HuH-7.5 (cell line): Measurements from ENCODE around the gene ZMIZ1.
"Not testable (repeated sequence)": the region's sequence is repeated elsewhere in the genome, so short reads cannot be mapped to it uniquely, and the experiment has no call there.

Experiments
- DNase-seq: peaks from one replicate; pipeline ENCODE4 v3.0.0; 2011; ENCODE audit warnings: low spot score

The ZMIZ1 gene

GRCh38 chr10:79266084-79266483 lies 197.3 kb downstream of the ZMIZ1 start:
- DNase-seq = no peak

GRCh38 chr10:79266543-79267312 lies 198.0 kb downstream of the ZMIZ1 start:
- no peak for DNase-seq

DNA sequence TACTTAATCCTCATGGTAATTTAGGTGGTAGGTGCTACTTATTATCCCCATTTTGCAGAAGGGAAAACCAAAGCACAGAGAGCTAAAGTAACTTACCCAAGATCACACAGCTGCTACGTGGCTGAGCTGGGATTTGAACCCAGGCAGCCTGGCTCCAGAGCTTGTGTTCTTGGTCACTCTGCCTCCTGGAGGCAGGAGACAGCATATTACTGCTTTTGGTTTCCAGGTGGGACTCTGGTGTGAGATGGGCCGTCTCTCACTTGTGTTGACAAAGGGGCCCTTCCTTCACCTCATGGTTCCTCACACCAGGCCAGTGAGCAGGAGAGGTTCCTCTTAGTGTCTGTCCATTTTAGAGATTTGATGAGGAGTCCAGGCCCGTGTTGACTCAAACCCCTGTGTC lies 198.7 kb downstream of the ZMIZ1 start:
- no peak for DNase-seq

DNA sequence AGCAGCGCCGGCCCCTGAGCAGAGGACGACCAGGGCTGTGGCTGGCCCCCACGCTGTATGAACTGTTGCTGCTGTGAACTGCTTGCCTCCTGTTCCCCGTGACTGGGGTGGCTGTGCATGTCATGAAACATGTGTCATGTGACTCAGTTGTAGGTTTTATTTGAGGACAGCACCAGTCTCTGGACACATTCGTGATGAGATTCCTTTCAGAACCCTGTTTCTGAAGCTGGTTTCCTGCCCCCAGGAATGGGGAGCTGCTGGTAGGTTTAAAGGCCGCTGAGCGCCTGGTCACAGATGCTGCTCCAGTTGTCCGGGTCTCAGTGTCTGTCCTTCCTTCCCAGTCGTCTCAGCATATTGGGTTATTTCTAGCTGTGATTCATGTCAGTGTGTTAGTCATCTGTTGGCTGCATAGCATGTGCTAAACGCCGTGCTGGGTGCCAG lies 199.4 kb downstream of the ZMIZ1 start:
- DNase-seq = no peak

- DNase-seq = no peak
Observed at GRCh38 chr10:79268742-79269141, 200.0 kb downstream of the ZMIZ1 start.

DNA sequence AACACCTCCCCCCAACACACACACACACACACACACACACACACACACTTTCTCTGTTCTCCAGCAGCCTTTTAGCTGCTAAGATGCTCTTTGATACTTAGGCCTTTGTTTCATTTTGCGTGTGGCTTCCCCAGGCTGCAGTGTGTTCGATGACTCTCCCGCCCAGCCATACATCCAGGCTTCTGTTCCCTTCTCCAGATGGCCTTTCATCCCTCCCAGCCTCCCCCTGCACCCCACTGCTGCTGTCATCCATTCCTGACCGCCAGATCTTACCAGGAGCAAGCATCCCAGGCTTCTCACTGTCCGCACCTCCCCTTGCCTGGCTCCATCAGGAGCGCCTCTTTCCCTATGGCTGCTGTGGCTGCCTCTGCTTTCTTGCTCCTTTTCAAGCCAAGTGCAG lies 200.7 kb downstream of the ZMIZ1 start:
- no peak for DNase-seq

- no peak for DNase-seq
Observed at GRCh38 chr10:79269969-79270368, 201.2 kb downstream of the ZMIZ1 start.

- DNase-seq = no peak
Observed at GRCh38 chr10:79270466-79271246, 201.9 kb downstream of the ZMIZ1 start.

GRCh38 chr10:79272353-79272752 lies 203.6 kb downstream of the ZMIZ1 start:
- no peak for DNase-seq

DNA sequence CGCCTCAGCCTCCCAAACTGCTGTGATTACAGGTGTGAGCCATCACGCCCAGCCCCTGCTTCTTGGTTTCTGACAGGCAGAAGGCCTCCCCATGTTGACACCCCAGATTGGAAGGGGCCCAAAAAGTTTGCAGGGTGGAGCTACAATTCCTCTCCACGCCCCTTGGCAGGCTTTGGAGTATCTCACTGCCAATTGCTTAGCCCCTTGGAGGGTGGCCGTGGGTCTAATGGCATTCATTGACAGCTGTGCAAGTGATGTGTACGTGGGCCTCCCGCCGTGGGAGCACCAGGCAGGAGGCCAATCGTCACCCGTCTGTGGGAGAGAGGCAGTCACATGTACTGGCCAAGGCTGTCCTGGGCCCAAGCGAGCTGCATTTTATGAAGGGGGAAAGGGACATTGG lies 204.8 kb downstream of the ZMIZ1 start:
- DNase-seq = no peak

DNA sequence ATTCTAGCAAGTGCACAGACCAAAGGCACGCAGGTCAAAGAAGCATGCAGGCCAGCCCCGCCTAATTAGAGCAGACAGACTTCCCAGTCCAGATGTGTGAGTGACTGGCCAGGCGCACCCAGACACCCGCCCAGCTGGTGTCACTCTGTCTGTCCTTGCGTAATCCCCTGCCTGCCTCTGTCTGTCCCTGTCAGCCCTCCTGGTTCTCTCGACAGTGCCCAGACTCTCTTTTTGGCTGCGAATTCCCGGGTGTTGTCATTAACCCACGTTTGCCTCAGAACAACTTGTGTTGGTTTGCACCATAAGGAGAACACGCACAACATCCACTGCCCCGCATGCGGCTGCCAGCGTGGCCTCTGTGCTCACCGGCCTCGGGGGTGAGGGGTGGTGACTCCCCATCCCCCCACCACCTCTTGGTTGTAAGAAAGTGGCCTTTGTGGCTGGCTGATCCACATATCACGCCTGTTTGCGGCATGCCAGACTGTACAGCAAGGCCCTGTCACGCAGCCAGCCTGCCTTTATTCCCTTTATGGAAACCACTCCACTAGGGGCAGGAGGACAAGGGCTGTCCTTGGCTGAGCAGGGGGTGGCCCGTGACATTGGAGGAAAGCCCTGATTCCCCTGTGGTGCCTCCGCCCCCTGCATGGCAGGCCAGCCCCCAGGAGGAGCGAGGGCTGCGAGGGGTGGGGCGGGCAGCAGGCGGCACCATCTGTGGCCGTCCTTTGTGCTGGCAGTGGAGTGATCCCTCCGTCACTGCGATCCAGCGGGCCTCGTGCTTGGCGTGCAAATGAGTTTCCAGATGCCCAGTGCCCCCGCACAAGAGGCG lies 205.7 kb downstream of the ZMIZ1 start:
- DNase-seq = peak; percentile 39

- DNase-seq = no peak
Observed at GRCh38 chr10:79275105-79275430, 206.3 kb downstream of the ZMIZ1 start.

GRCh38 chr10:79275431-79275851 lies 206.7 kb downstream of the ZMIZ1 start:
- no peak for DNase-seq

DNA sequence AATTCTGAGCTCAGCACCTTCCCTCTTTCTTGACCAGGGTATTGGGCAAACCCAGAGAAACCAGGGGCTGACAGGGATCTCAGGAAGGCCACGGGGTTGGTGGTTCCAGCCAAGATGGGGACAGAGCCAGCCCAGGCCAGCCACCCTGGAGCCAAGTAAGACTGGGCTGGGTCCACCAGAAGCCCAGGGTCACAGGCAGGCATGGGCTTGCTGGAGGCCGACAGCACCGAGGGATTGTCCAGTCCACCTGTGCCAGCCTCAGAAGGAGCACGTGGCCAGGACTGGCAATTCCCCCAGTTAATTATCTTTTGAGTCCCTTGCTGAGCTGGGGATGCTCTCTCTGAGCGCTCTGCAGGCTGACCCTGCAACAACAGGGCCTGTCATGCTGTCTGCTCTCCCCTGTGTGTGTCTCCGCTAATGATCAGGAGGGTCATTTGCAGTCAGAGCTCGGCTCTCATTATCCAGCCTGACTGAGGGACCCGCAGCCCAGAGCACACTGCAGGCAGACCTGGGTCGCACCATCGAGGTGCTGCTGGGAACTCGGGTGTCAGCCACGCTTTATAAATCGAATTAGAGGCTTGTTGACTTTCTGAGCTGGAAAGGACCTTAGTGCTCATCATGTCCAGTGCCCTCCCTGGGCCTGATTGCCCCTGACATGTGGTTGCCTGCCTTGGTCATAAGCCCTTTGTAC lies 209.0 kb downstream of the ZMIZ1 start:
- no peak for DNase-seq

- DNase-seq = not testable (repeated sequence)
Observed at GRCh38 chr10:79279047-79279446, 210.3 kb downstream of the ZMIZ1 start.

DNA sequence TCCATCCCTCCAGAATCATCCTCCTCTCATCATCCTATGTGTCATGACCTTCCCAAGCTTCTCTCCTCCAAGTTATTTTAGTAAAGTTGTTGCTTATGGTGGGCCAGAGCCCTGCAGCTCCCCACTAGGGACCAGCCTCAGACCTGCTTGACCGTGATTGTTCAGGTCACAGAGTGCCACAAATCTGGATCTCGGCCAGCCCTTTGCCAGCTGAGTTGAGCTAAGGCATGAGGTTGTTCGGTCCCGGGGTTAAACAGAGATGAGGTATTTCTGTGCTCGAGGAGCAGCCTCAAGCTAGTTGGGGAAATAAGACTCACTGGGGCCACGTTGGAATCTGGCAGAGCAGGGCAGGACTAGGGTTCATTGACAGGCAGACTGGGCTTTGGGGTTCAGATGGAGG lies 212.2 kb downstream of the ZMIZ1 start:
- DNase-seq = no peak

DNA sequence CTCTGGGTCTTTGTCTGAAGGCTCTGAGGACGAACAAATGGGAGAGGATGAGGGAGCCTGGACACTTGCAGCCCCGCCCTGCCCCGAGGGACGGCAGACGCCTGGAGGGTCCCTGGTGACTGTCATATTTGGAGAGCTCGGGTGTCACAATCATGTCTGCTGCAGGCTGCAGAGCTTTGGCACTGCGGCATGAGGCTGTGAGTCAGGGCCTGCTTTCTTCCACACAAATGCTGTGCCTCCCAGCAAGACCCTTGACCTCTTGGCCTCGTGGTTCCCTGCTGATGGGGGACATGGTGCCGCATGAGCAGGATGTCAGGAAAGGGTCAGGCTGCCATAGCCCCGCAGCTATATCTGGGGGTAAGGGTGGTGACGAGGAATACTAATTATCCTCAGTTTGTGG lies 213.6 kb downstream of the ZMIZ1 start:
- DNase-seq = no peak

DNA sequence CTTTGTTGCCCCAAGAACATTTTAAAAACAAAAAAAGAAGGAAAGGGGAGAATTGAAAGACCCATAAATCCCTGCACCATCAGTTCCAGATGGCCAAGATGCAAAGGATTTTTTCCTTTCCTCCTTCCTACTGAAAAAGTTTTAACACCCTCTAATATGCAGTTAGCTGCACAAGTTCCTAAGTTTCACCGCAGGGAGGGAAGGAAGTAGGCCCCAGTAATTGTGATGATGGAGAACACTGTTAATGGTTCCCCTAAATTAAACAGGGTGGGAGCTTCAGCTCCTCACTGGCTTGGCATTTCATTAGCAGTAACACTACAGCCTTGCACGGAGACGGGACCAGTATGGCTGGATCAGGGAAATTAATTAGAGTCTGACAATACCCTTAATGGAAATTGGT lies 214.8 kb downstream of the ZMIZ1 start:
- DNase-seq = no peak

DNA sequence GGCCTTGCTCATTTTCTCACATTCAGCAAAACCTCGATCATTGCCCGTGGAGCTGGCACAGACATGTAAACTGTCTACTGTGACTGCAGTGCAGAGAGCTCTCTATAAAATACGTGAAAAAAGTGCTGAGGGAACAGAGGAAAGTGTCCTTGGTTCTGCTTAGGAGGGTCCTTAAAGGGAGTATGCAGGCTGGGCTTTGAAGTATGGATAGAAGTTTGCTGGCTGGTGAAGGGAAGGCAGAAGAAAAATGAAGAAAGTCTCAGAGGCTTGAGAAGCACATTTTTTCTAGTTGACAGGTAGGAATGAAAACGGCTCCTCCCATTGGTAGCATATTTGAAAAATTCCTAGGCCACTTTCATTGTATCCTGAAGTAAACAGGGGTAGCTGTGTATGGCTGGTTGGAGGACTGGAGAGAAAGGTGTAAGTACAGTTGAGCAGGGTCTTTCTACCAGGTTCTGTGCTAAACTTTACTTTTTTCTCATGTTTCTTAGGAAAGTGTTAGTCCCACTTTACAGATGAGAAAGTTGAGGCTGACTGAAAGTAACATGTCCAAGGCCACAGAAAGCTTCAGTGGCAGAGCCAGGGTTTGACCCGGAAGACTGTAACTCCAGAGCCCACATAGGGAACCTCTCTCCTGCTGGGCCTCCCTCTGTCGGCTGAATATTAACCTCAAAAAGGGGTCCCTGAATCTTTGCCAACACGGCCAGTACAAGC lies 215.5 kb downstream of the ZMIZ1 start:
- DNase-seq = no peak

DNA sequence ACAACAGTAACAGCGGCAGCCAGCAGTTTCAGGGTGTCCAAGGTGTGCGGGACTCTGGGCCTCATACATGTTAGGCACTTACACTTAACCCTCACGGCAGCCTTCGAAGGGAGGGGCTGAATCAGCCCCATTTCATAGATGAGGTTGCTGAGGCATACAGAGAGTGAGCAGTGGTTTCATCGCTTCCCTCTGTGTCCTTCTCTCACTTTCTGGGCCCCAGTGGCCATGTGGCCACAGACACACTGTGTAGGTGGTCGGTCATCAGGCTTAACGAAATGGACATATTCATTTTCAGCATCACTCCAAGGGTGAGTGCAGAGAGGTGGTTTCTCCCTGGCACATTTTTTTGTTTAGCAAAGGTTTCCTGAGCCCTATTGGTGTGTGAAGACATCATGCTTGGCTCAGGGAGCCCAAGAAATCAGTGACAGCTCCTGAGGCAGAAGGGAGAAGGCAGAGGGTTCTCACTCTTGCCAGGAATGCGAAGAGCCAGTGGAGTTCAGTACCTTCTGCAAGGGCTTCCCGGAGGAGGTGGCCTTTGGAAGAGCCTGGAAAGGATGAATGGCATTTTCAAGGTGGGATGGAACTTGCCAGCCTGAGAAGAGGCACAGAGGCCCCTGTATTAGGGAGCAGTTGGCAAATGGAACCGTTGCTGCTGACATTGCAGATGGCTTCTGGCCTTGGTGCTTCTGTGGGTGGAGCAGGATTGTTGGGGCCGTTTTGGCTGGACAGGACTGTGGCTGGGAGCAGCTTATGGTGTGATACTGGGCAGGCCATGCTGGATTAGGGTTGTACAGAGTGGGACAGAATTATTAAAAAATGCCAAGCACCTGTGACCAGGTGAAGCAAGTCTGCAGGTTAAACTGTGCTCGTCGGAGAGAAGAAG lies 216.8 kb downstream of the ZMIZ1 start:
- DNase-seq = no peak
